ENCODE measurements around the gene FLNA. TPM values are rescaled to one million over a fixed set of nuclear protein-coding genes. Genes with fewer than 3 reads are reported as not detected.

Gene FLNA
- total and polyA plus RNA-seq, 2 donors (not counting 3 experiments of a cell fraction or from before 2014, with no cell fraction given), result 658 to 1,474 TPM

DNA sequence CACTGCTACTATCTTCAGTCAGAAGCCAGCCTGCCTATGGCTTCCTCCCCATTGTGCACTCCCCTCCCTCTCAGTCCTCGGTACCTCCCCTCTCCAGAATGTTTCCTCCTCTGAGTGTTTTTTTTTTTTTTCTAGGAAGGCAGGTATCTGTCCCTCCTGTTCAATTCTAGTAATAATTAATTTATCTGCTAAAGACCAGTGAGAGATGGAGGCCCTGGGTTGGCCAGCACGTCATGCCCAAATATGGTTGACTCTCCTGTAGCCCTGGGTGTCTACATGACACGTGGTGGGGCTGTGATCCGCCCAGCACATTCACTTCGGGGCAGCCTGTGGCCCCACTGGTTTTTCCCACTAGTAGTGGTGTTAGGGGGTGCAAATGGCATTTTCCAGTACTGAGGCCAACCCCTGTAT is 1.8 kb downstream of the FLNA start:
- TF ChIP-seq JUN (IDR thresholded peaks at IDR 0.05; ENCODE audit: borderline replicate concordance, insufficient read depth, insufficient read length, low read depth) (no peak), MYC (IDR thresholded peaks at IDR 0.05; ENCODE audit: low read depth, low read length) (no peak), GATA2 (IDR thresholded peaks at IDR 0.05; ENCODE audit: insufficient read depth, insufficient read length, low read depth, low read length) (no peak), FOS (IDR thresholded peaks at IDR 0.05; ENCODE audit: borderline replicate concordance, insufficient read depth, low read length) (no peak), POLR2A (IDR thresholded peaks at IDR 0.05; ENCODE audit: low read depth, low read length) (no peak), EZH2 (IDR thresholded peaks at IDR 0.05; ENCODE audit: borderline replicate concordance, low read depth, low read length, severe bottlenecking) (no peak), POLR2AphosphoS5 (IDR thresholded peaks at IDR 0.05; ENCODE audit: insufficient read depth, low read depth, low read length) (no peak)
- TF ChIP-seq, protein P1, sequence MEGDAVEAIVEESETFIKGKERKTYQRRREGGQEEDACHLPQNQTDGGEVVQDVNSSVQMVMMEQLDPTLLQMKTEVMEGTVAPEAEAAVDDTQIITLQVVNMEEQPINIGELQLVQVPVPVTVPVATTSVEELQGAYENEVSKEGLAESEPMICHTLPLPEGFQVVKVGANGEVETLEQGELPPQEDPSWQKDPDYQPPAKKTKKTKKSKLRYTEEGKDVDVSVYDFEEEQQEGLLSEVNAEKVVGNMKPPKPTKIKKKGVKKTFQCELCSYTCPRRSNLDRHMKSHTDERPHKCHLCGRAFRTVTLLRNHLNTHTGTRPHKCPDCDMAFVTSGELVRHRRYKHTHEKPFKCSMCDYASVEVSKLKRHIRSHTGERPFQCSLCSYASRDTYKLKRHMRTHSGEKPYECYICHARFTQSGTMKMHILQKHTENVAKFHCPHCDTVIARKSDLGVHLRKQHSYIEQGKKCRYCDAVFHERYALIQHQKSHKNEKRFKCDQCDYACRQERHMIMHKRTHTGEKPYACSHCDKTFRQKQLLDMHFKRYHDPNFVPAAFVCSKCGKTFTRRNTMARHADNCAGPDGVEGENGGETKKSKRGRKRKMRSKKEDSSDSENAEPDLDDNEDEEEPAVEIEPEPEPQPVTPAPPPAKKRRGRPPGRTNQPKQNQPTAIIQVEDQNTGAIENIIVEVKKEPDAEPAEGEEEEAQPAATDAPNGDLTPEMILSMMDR (IDR thresholded peaks at IDR 0.05; ENCODE audit: extremely low read depth in 1 of 2, insufficient read depth in 1 of 2, low read depth in 1 of 2, low read length in 2 of 2), result no peak
- TF ChIP-seq, protein P2, sequence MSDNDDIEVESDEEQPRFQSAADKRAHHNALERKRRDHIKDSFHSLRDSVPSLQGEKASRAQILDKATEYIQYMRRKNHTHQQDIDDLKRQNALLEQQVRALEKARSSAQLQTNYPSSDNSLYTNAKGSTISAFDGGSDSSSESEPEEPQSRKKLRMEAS (IDR thresholded peaks at IDR 0.05; ENCODE audit: insufficient read depth, insufficient read length), result no peak
- CTCF ChIA-PET, result interaction anchor here (0.8 to 2.4 kb wide), 13 partner anchors 9 to 164 kb away, joined by 3 to 24 read pairs (median 4); partner anchors contain the start of genes FAM3A, FAM50A, PLXNA3 and RPL10
- no peak overlapping the region for H3K4me2 ChIP-seq (ENCODE audit: insufficient read depth, low read length)
- DNase-seq (ENCODE audit: low read depth, low spot score) (no peak), FAIRE-seq (no peak)
- no peaks in the 10 kb centered on the region for H3K9me1 ChIP-seq (replicated peaks; ENCODE audit: control insufficient read depth, extremely low read depth, insufficient read depth, low read length)
- no peak overlapping the region for H3K27ac ChIP-seq (ENCODE audit: insufficient read depth, low read depth, low read length)
- intact Hi-C loops (cut with micrococcal nuclease) (loop anchor here (1.0 to 5.0 kb wide), 2 partner anchors 35 to 162 kb away; partner anchors contain the start of gene DNASE1L1), dilution Hi-C loops (cut with MboI; ENCODE audit: extremely low pct_ligation_motif_present, low sequenced_read_pairs) (no loop called here)
- H3K4me1 ChIP-seq (ENCODE audit: control insufficient read depth, extremely low read depth, insufficient read depth, low read length), result peaks cover 25% of the 10 kb centered on the region
- H3K27me3 ChIP-seq (ENCODE audit: control insufficient read depth in 2 of 2, insufficient read depth in 2 of 2, low read length in 2 of 2), result no peaks in the 10 kb centered on the region
- no peaks in the 10 kb centered on the region for H3K9me3 ChIP-seq (replicated peaks; ENCODE audit: control insufficient read depth, insufficient read depth, low read length)
- no TSS peak for BruUV-seq (replicated peaks)
- peaks cover 2 to 4% of the 10 kb centered on the region in 2 experiments for H3K36me3 ChIP-seq (ENCODE audit: control insufficient read depth in 2 of 2, extremely low read depth in 1 of 2, insufficient read depth in 2 of 2, low read length in 2 of 2)
- POLR2A ChIA-PET, result interaction anchor here (0.9 kb wide), 1 partner anchor 29 kb away, joined by 3 read pairs; no protein-coding TSS in a partner anchor
- H2AFZ ChIP-seq (ENCODE audit: low read depth, low read length), result no peak overlapping the region
- no peaks in the 10 kb centered on the region for H4K20me1 ChIP-seq (replicated peaks; ENCODE audit: control insufficient read depth, extremely low read depth, insufficient read depth, low read length)
- no peak overlapping the region for H3K4me3 ChIP-seq (replicated peaks in 1 of 3; ENCODE audit: insufficient read depth in 1 of 3, low read depth in 1 of 3, low read length in 3 of 3)
- H3K79me2 ChIP-seq (ENCODE audit: control insufficient read depth, insufficient read depth, low read length), result peaks cover 35% of the 10 kb centered on the region
- no peak overlapping the region for H3K9ac ChIP-seq (replicated peaks; ENCODE audit: extremely low read depth, insufficient read depth, low read length)
